Endometrial microvascular endothelial cells (primary cell): Measurements from ENCODE around the gene PLEKHG4. TPM values are rescaled to one million over a fixed set of nuclear protein-coding genes. Genes with fewer than 3 reads are reported as not detected.

ENCODE experiments used
- in situ Hi-C: cut with HindIII; loops from 2 replicates; pipeline ENCODE4 v1.10.0; 2017; ENCODE audit warnings: low sequenced_read_pairs, low pct_unique_long_range_greater_than_20kb; ENCODE audit errors: inconsistent ontology term
- total RNA-seq: library from RNA; depleted of rRNA; stranded (reverse); fragments of >200 nt; gene quantifications from one replicate; pipeline ENCODE4 v1.2.3, GENCODE V29; 2015; ENCODE audit errors: inconsistent ontology term

PLEKHG4 gene
- total RNA-seq, 1 donor from 2014 or later = 69.4 TPM

DNA sequence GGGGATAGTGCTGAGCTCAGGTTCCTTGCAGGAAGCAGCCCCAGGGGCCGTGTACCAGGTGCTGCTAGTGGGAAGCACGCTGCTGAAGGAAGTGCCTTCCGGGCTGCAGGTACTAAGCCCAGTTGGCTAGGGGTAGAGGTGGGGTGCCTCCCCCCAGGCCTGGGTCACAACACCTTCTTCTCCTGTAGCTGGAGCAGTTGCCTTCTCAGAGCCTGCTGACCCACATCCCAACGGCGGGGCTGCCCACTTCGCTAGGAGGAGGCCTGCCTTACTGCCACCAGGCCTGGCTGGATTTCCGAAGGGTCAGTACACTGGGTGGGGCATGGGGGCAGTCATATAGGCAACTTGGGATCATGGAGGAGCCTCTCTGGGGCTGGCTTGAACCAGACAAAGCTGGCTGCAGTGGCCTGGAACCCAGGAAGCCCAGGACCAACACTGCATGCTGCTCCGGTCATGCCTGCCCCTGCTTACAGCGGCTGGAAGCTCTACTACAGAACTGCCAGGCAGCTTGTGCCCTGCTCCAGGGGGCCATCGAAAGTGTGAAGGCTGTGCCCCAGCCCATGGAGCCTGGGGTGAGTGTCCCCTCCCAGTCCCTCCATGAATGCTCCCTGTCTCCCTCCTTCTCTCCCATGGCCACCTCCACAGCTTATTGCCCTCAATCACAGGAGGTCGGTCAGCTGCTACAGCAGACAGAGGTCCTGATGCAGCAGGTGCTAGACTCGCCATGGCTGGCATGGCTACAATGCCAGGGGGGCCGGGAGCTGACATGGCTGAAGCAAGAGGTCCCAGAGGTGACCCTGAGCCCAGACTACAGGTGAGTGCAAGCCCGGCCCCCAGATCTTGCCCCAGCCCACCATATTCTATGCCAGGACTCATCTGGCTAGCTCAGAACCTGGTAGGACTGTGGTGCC, 2.5 kb downstream of the PLEKHG4 start:
- in situ Hi-C loops = loop anchor here (25.0 kb wide), 1 partner anchor 144 kb away; no protein-coding TSS in a partner anchor

DNA sequence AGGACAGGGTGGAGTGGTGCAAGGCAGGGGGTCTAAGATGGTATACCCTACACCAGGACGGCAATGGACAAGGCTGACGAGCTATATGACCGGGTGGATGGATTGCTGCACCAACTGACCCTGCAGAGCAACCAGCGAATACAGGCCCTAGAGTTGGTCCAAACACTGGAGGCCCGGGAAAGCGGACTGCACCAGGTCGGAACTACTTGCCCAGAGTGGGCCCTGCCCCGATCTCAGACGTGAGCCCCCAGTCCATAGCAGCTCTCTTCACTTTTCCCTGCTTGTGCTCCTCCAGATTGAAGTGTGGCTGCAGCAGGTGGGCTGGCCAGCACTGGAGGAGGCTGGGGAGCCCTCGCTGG, 3.1 kb downstream of the PLEKHG4 start:
- in situ Hi-C loops = loop anchor here (25.0 kb wide), 1 partner anchor 145 kb away; no protein-coding TSS in a partner anchor

DNA sequence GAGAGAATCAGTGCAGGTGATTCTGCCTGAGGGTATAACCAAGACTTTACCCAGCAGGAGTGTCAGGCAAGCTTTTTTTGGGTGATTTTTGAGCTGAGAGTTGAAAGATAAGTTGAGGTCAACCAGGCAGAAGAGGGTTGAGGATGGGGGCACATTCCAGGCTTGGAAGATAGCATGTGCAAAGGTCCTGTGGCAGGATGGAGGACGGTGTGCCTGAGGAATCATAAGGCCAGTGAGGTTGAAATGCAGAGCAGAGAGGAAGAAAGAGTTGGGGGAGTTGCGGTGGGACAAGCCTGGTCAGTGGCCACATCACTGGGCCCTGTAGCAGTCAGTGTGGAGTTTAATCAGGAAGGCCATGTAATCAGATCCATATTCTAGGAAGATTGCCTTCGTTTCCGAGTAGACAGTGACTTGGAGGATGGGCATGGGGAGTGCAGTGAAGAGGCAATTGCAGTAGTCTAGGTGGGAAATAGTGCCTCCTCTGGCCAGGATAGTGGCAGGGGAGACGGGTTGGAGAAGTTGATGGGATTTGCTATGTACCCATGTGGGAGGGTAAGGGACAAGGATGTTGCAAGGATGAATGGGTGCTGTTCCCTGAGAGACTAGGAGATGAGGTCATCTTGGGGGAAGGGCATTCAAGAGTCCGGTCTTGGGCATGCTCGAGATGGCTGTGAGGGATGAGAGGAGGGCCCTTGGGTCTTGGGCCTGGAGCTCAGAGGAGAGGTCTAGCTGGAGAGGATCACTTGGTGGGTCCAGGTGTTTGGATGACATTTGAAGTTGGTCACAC, 3.9 kb downstream of the PLEKHG4 start:
- in situ Hi-C loops = loop anchor here (25.0 kb wide), 1 partner anchor 146 kb away; no protein-coding TSS in a partner anchor

DNA sequence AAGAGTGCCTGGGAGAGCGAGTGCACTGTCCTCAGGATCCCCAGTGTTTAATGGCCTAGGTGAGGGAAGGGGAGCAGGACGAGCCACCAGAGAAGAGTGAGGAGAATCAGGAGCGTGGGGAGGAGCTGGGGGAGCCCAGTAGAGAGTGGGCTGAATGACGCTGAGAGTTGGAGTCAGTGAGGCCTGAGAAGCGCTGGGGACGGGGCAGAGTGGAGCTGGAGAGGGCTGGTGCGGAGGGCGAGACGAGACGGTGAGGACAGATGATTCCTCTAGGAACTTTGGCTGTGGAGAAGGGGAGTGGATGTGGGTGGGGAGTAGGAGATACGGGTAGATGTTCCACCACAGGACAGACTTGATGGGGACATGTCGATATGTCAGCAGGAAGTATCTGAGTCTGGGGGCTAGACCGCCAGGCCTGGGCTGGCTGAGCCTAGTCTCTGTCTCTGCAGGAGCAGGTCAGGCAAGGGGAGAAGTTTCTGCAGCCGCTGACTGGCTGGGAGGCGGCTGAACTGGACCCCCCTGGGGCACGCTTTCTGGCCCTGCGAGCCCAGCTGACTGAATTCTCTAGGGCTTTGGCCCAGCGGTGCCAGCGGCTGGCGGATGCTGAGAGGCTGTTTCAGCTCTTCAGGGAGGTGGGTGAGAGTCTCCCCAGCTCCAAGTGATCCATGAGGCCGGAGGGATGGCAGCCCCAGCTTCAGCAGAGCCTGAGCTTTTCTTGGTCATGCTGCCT, 4.7 kb downstream of the PLEKHG4 start:
- in situ Hi-C loops = loop anchor here (25.0 kb wide), 1 partner anchor 147 kb away; no protein-coding TSS in a partner anchor

DNA sequence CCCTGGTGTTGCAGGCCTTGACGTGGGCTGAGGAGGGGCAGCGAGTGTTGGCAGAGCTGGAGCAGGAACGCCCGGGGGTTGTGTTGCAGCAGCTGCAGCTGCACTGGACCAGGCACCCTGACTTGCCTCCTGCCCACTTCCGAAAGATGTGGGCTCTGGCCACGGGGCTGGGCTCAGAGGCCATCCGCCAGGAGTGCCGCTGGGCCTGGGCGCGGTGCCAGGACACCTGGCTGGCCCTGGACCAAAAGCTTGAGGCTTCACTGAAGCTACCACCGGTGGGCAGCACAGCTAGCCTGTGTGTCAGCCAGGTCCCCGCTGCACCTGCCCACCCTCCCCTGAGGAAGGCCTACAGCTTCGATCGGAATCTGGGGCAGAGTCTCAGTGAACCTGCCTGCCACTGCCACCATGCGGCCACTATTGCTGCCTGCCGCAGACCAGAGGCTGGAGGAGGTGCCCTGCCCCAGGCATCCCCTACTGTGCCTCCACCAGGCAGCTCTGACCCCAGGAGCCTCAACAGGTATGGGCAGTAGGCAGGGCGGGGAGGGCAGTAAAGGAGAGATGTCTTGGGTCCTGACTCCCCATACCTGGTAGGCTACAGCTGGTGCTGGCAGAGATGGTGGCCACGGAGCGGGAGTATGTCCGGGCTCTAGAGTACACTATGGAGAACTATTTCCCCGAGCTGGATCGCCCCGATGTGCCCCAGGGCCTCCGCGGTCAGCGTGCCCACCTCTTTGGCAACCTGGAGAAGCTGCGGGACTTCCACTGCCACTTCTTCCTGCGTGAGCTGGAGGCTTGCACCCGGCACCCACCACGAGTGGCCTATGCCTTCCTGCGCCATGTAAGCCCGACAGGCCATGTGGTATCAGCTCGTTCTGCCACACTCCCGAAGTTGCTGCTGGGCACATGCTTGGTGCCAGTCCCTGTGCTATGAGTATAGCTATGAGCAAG, 5.6 kb downstream of the PLEKHG4 start:
- in situ Hi-C loops = loop anchor here (25.0 kb wide), 1 partner anchor 148 kb away; no protein-coding TSS in a partner anchor

DNA sequence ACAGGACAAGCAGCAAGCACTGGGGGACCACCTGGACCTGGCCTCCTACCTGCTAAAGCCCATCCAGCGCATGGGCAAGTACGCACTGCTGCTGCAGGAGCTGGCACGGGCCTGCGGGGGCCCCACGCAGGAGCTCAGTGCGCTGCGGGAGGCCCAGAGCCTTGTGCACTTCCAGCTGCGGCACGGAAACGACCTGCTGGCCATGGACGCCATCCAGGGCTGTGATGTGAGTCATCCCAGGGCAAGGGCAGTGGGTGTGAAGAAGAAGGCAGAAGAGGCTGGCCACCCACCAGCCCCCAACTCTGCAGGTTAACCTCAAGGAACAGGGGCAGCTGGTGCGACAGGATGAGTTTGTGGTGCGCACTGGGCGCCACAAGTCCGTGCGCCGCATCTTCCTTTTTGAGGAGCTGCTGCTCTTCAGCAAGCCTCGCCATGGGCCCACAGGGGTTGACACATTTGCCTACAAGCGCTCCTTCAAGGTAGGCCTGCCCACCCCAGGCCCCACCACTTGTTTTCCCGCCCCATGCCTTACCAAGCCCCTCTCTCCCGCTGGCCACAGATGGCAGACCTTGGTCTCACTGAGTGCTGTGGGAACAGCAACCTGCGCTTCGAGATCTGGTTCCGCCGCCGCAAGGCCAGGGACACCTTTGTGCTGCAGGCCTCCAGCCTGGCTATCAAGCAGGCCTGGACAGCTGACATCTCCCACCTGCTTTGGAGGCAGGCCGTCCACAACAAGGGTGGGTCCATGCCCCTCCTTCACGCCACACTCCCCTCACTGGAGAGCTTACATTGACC, 7.3 kb downstream of the PLEKHG4 start:
- in situ Hi-C loops = loop anchor here (25.0 kb wide), 1 partner anchor 149 kb away; no protein-coding TSS in a partner anchor

DNA sequence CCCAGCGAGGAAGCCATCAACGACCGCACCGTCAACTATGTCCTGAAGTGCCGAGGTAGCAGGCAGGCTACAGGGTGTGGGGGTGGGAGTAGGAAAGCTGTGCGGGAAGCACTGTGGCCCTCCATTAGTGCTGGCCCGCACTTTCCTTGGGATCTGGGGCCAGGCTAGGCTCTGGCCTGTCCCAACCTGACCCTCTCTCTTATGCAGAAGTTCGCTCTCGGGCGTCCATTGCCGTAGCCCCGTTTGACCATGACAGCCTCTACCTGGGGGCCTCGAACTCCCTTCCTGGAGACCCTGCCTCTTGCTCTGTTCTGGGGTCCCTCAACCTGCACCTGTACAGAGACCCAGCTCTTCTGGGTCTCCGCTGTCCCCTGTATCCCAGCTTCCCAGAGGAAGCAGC, 8.6 kb downstream of the PLEKHG4 start:
- in situ Hi-C loops = loop anchor here (25.0 kb wide), 1 partner anchor 151 kb away; no protein-coding TSS in a partner anchor

DNA sequence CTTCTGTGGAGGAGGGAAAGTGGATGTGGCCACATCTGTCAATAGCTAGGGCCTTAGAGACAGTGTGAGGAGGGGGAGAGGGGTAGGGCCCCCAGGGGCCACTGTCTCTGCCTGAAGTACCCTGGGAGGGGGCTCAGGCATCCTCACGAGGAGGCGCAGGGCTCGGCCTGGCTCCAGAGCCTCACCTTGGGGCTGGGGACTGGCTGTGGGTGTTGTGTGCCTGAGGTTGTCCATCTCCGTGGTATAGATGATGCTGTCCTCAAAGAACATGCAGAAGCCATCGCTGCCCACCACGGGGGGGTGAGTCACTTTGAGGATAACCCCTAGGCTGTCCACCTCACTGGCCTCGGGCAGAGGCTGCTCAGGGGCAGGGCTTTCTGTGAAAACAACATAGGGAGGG, 12.1 kb downstream of the PLEKHG4 start:
- in situ Hi-C loops = loop anchor here (25.0 kb wide), 1 partner anchor 154 kb away; no protein-coding TSS in a partner anchor

DNA sequence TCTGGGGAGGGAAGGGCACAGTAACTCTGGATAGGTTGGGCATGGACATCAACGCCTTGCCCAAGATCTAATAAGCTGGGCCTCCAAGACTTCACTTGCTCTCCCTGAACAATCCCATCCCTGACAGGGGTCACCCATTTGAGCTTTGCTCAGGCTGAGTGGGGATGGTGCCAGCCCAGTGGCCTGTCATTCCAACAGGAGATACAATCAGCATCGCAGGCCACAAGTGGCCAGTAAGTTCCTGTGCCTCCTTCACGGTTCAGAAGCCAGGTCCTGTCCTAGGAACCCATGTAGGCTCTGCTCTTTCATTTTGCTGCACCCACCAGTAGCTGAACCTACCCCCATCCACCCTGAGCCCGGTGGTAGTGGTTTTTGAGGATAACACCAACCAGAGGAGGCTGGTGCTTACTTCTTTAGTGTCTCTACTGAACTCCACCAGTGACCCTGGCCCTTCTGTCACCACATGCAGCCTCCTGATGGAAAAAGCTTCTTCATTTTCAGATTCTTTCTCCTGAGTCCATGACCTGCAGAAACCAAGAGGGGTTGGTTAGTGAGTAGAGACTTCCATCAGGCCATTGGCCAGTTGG, 14.9 kb downstream of the PLEKHG4 start:
- in situ Hi-C loops = loop anchor here (25.0 kb wide), 1 partner anchor 157 kb away; no protein-coding TSS in a partner anchor

DNA sequence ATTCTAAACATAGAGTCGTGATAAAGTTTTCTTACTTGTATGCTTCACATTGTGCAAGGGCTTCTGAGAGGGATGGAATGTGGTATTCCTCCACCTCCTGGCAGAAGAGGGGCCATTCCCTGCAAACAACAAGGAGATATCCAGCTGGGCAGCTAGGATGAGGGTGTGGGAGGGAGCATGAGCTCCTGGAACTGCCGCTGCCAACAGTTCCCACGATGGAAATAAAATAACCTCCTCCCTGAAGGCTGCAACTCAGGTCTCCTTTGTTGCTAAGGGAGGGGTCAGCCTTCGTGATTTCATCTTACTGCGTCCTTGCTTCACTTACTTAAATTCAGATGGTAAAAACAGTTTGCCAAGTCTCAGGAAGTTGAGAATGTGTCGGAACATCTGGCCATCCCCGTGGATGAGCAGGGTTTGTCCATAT, 15.6 kb downstream of the PLEKHG4 start:
- in situ Hi-C loops = loop anchor here (25.0 kb wide), 1 partner anchor 158 kb away; no protein-coding TSS in a partner anchor

DNA sequence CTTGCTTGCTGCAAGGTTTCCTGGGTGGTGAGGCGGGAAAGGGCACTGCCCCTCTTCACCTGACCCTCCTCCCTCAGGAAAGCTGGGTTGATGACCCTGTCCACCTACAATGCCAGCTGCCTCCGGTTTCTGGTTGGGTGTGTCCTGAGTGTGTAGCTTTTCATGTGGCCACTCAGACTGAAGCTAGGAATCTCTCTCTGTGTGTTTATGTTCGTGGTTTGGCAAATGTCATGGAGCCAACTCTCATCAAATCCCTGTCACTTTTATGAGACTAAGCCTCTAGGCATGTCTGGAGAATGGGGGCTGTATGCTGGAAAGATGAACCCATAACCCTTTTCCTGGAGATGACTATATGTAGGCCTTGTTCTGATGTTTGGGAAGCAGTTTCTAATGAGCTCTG, 17.1 kb downstream of the PLEKHG4 start:
- in situ Hi-C loops = loop anchor here (25.0 kb wide), 1 partner anchor 159 kb away; no protein-coding TSS in a partner anchor

DNA sequence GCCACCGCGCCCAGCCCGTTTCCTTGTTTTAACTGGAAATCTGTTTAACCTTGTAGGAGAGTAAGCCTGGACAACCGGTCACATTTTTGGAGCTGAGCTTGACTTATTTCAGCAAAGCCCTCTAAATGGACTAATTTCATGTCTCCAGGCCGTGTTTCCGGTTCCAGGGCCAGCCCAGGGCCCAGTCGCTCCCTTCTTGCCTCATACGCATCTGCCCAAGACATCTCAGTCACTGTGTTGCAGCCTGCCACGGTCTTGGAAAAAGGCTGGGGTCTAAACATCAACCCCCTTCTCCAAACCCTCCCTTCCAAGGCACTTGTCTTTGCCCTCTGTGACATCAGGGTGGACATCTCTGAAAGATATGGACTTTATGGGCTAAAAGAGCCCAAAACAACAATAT, 18.9 kb downstream of the PLEKHG4 start:
- in situ Hi-C loops = loop anchor here (25.0 kb wide), 1 partner anchor 161 kb away; no protein-coding TSS in a partner anchor

DNA sequence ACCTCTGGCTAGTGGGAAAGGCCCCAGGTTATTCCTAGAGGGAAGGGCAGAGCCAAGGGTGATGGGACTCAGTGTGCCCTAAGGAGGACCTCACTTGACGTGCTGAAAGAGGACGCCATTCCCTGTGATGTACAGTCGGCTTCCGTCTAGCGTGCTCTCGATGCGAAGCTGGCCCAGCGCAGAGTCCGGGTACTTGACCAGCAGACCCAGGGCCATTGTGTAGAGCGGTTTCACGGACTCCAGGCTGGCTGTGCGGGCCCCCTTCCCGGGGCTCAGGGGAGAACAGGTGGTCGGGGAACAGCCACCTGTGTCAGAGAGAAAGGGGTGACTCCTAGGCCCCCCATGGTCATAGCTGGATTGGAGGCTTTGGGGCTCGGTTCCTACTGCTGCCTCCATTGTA, 19.9 kb downstream of the PLEKHG4 start:
- in situ Hi-C loops = loop anchor here (25.0 kb wide), 1 partner anchor 162 kb away; no protein-coding TSS in a partner anchor

DNA sequence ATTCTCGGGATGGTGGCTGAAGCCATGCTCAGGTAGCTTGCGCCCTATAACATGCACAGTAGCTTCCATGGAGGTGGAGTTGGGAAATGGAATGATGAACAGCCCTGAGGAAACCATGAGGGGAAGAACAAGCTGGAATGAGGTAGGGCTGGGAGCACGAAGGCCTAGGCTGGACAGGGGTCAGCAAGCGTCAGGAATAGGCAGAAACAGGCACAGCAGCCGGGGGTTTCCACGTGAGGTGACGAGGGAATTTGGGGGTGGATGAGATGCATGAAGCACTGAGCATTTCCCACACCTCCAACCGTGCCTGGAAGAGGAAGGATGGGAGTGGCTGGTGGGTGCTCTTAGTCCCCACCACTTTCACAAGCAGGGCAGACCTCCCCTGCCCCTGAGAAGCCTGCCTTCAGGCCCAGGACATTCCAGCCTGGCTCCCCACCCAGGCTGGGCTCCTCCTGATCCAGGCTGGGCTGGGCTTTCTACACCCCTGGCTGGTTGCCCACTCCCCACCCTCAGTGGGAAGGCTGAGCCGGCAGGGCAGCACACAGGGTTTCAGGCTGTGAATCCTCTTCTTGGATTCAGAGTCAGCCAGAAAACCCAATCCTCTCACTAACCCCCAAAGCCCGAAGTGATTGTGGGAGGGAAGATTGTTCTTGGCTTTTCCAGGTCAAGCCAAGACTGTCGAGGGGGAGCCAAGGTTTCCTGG, 21.9 kb downstream of the PLEKHG4 start:
- in situ Hi-C loops = no loop called here

DNA sequence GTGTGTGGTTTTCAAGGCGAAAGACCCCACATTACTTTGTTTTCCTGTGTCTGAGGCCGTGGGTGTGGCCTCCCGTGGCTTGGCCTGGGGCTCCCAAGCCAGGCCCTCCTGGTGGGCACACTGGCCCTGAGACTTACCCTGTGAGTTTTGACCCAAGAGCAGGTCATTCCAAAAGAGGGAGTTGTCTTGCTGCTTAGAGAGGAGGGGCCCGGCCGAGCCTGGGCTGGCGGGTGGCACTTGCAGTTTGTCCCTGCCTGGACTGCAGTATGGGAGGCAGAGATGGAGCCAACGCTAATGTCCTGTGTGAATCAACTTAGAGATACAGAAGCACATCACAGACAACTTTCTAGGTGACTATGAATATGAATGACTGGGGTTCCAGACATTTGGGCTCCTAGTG, 22.7 kb downstream of the PLEKHG4 start:
- in situ Hi-C loops = no loop called here

DNA sequence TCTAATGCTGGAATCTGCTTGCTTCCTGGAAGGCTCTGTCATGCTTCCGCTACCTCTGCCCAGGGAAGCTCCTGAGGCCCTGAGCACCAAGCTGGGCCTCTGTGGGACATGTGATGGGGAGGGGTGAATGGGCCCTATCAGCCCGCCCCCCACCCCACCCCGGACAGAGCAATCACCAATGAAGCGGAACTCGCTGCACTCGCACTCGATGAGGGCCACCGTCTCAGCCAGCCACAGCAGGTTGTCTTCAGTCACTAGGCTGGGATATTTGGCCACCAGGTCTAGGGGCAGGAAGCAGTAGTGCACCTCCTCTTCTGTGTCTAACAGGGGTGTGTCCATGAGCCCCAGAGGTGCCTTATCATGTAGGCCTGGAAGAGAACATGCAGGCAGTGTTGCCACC, 23.6 kb downstream of the PLEKHG4 start:
- in situ Hi-C loops = no loop called here
